Jurkat, Clone E6-1 (cell line): ENCODE results near the gene ERH. TPM values are rescaled to one million over a fixed set of nuclear protein-coding genes. Genes with fewer than 3 reads are reported as not detected.
"Not testable (repeated sequence)": the region's sequence is repeated elsewhere in the genome, so short reads cannot be mapped to it uniquely, and the experiment has no call there.

ENCODE experiments used
- DNase-seq: peaks from one replicate; pipeline ENCODE4 v3.0.0-alpha.2; 2011; ENCODE audit warnings: low read depth, low spot score
- H3K4me3 ChIP-seq: 2 replicates; pipeline ENCODE4 v1.5.1; 2011; ENCODE audit warnings: mild to moderate bottlenecking, low read length, control low read depth, moderate library complexity
- polyA plus RNA-seq: library from polyadenylated mRNA; unstranded; fragments of >200 nt; gene quantifications from one replicate; pipeline ENCODE4 v1.2.1, GENCODE V29; 2012; ENCODE audit warnings: missing spikeins; ENCODE audit not compliant: insufficient read length, insufficient read depth

Gene ERH
- polyA plus RNA-seq = 1,018 TPM

DNA sequence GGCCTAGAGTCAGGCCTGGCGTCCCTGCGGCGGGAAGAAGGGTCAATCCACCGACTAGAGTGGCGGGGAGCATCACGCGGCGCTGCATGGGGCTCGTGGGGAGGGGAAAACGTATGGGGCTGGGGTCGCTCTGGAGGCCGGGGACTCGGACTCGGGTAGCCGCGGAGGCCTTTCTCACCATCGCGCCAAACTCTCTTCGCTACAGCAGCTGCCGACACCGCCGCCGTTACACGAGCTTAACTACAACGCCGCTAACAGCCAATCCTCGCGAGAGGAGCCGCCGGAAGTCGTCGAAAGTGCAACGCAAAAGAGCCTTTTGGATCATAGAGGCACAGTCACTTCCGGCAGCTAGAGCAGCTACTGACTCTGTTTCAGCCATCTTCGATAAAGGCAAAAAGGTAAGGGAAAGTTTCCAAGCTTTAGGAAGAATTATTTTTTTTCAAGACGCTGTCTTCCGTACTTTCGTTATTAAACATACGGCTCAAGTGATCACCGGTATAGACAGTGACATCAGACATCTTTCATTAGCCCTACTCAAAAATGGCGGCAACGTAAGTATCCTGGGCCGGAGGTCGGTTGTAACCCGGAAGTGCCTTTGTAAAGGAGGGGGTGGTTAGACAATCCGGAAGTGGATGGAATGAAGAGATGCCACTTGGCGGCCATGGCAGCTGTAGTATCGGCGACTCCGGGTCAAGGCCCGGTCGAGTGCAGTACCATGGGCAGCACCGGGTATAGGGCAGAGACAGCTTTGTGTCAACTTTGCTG, at the start of gene ERH, which contains the start of gene SLC39A9:
TSS of gene ERH (minus strand) at position 247 of the 765 bp plus-strand sequence. CDS start at position 181, 66 bp downstream.
TSS of gene SLC39A9 (plus strand) at position 640 of the 765 bp plus-strand sequence. CDS start 678 bp downstream, outside the sequence.
- peak; percentile 97 for DNase-seq
- H3K4me3 ChIP-seq = peak within 1 kb of the TSS; percentile 75

DNA sequence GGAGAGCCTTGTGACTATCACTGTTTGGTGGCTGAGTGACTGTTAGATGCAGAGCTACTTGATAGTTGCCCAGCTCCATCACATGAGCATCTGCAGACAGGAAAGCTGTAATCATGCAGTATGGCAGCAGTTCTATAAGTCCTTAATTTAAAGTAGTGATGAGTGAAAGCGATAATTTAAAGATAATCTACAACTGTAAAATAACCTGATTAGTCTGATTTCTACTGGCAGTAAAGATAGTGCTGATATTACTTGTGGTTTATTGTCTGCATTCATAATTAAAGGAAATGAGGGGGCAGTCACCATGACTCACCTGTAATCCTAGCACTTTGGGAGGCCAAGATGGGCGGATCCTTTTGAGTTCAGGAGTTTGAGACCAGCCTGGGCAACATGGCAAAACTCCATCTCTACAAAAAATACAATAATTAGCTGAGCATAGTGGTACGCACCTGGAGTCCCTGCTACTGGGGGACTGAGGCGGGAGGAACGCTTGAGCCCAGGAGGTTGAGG, 45.3 kb upstream of the ERH start:
- no peak for DNase-seq
- H3K4me3 ChIP-seq = no peak overlapping the region

DNA sequence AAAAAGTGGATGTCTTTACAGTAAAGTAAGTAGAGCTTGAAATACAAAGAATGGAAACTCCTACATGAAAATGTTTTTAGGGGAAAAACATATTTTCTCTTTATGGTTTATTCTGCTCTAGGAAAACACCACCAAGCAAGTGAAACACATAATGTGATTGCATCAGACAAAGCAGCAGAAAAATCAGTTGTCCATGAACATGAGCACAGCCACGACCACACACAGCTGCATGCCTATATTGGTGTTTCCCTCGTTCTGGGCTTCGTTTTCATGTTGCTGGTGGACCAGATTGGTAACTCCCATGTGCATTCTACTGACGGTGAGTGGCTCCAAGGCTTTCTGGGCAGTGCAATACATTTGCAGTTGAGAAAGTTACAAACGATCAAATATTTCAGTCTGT, 43.8 kb upstream of the ERH start:
- DNase-seq = peak; percentile 9
- H3K4me3 ChIP-seq = no peak overlapping the region

DNA sequence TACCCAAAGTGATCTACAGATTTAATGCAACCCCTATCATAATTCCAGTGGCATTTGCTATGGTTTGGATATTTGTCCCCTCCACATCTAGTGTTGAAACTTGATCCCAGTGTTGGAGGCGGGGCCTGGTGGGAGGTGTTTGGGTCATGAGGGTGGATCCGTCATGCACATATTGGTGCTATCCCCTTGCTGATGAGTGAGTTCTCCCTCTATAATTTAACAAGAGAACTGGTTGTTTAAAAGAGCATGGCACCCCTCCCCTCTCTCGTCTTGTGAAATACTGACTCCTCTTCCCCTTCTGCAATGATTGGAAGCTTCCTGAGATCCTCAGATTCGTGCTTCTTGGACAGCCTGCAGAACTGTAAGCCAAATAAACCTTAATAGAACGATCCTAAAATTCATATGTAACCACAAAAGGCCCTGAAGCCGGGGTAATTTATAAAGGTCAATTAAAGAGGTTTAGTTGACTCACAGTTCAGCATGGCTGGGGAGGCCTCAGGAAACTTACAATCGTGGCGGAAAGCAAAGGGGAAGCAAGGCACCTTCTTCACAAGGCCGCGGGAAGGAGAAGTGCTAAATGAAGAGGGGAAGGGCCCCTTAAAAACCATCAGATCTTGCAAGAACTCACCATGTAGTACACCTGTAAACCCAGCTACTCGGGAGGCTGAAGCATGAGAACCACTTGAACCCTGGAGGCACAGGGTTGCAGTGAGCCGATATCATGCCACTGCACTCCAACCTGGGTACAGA, 41.6 kb upstream of the ERH start:
- no peak for DNase-seq
- H3K4me3 ChIP-seq = no peak overlapping the region

DNA sequence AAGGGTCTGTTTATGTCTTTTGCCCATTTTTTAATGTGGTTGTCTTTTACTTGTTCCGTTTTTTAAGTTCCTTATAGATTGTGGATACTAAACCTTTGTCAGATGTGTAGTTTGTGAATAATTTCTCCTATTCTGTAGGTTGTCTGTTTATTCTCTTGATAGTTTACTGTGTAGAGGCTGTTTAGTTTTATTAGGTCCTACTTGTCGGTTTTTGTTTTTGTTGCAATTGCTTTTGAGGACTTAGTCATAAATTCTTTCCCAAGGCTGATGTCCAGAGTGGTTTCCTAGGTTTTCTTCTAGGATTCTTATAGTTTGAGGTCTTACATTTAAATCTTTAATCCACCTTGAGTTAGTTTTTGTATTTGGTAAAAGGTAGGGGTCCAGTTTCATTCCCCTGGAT, 34.3 kb upstream of the ERH start:
- no peak for DNase-seq
- H3K4me3 ChIP-seq = no peak overlapping the region

DNA sequence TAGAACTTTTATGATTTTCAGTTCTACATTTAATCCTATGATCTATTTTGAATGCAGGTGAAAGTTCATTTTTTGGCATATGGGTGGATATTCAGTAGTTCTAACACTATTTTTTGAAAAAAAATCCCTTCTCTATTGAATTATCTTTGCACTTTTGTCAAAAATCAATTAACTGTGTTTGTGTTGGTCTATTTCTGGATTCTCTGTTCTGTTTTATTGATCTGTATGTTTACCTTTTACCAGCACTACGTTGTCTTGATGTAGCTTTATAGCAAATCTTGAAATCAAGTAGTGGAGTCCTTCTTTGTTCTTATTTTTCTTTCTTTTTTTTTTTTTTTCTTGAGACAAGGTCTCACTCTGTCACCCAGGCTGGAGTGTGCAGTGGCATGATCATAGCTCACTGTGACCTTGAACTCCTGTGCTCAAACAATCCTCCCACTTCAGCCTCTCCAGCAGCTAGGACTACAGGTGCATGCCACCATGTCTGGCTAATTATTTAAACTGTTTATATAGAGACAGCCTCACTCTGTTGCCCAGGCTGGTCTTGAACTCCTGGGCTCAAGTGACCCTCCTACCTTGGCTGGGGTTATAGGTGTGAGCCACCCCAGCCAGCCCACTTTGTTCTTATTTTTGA, 32.3 kb upstream of the ERH start:
- no peak for DNase-seq
- no peak overlapping the region for H3K4me3 ChIP-seq

DNA sequence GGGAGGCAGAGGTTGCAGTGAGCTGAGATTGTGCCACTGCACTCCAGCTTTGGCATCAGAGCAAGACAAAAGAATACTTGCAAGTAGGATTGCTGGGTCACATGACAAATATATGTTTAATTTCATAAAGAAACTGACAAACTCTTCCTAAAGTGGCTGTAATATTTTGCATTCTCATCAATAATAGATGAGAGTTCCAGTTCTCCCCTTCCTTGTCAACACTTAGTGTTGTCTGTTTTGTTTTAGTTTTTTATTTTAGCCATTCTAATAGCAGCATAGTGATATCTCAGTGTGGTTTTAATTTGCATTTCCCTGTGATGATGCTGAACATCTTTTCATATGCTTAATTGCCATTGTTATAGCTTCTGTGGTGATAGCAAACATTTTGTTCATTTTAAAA, 31.5 kb upstream of the ERH start:
- no peak for DNase-seq
- no peak overlapping the region for H3K4me3 ChIP-seq

DNA sequence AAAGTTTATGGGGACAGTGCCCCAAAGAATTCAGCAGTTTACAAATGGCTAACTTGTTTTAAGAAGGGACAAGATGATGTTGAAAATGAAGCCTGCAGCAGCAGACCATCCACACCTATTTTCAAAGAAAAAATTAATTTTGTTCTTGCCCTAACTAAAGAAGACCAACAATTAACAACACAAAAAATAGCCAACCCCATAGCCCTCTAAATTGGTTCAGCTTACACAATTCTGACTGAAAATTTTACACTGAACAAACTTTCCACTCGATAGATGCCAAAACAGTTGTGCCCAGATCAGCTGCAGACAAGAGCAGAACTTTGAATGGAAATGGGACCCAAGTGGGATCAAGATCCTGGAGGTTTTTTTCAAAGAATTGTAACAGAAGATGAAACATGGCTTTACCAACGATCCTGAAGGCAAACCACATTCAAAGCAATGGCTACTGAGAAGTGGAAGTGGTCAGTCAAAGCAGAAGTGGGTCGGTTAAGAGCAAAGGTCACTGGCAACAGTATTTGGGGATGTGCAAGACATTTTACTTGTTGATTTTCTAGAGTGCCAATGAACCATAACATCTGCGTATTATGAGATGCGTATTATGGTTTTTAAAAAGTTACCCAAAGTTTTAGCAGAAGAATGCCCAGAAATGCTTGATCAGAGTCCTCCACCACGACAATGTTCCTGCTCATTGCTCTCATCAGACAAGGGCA, 30.3 kb upstream of the ERH start:
- DNase-seq = no peak
- H3K4me3 ChIP-seq = no peak overlapping the region

DNA sequence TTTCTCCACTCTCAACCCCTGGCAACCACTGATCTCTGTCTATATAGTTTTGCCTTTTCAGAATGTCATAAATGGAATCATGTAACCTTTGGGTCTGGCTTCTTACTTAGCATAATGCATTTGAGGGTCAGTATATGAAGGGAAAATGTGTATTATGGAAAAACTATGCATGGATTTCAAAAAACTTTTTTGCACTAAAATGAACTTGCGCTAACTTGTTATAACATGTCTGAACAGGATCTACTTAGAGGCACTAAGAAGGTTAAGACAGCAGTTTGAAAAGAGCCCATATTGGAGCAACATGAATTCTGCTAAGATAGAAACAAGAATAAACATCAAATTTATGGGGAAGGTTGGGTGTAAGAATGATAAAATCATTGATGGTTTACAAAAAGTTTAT, 29.5 kb upstream of the ERH start:
- DNase-seq = no peak
- no peak overlapping the region for H3K4me3 ChIP-seq

DNA sequence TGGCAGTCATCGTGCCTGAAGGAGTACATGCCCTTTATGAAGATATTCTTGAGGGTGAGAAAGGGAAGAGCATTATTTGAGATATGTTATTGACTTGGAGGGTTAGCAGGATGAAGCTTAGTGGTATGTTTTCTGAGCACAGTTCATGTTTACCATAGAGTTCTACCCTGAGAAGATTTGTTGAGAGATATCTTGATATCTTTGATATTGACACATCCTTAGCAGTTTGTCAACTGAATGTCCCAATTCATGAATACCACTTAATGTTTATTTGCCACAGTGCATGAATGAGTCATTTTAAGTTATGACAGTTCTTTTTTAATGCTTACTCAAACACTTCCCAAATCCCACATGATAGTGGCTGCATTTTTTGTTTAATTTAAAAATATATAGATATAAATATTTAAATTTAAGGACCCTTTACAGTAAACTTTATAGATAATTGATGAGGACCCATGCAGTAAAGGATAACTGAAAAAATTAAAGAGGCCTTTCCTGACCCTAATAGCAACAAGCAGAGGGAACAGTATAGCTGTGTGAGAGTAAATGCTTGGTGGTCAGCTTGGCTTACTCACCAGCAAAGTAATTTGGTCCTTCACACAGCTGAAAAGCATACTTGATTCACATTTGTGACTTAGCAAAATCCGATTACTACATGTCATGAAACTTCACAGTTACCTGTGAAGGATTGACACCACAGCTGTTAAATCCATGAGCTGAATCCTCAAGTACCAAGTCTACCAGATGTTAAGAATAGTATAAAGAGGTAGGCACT, 26.2 kb upstream of the ERH start:
- no peak for DNase-seq
- H3K4me3 ChIP-seq = no peak overlapping the region

DNA sequence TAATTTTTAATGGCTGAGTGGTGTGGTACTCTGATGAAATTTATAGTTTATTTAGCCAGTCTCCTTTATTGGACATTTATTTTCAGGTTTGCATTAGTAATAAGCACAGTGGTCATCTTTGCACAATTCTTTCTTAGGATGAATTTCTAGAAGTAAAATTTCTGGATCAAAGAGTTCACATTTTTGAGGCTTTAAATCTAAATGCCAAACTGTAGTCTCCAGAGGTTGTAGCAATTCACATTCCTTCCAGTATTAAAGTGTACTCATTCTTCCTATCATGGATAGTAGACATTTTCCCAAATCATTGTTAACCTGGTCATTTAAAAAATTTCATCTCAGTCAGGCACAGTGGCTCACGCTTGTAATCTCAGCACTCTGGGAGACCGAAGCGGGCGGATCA, 25.2 kb upstream of the ERH start:
- DNase-seq = no peak

DNA sequence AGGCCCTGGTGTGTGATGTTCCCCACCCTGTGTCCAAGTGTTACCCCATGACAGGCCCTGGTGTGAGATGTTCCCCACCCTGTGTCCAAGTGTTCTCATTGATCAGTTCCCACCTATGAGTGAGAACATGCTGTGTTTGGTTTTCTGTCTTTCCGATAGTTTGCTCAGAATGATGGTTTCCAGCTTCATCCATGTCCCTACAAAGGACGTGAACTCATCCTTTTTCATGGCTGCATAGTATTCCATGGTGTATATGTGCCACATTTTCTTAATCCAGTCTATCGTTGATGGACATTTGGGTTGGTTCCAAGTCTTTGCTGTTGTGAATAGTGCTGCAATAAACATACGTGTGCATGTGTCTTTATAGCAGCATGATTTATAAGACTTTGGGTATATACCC, 18.0 kb upstream of the ERH start:
- not testable (repeated sequence) for H3K4me3 ChIP-seq, DNase-seq

More for the DNA sequence above, 25.2 kb upstream of the ERH start:
- no peak overlapping the region for H3K4me3 ChIP-seq

DNA sequence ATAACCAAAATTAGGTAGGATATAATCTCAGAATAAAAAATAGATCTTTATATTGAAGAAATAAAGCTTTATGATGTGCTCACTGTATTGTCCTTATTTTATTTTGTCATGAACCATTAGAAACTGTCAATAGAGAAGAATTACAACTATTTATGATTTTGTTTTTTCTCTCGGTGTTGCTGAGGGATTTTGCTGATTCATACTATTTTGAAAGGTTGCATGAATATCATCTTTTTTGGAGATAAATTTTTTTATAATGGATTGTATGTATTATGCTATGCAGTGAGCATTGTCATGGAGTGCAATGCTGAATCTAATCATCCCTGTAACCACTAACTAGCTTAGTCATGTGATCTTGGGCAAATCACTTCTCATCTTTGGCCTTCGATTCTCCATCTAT, 15.4 kb upstream of the ERH start:
- no peak for DNase-seq
- no peak overlapping the region for H3K4me3 ChIP-seq

DNA sequence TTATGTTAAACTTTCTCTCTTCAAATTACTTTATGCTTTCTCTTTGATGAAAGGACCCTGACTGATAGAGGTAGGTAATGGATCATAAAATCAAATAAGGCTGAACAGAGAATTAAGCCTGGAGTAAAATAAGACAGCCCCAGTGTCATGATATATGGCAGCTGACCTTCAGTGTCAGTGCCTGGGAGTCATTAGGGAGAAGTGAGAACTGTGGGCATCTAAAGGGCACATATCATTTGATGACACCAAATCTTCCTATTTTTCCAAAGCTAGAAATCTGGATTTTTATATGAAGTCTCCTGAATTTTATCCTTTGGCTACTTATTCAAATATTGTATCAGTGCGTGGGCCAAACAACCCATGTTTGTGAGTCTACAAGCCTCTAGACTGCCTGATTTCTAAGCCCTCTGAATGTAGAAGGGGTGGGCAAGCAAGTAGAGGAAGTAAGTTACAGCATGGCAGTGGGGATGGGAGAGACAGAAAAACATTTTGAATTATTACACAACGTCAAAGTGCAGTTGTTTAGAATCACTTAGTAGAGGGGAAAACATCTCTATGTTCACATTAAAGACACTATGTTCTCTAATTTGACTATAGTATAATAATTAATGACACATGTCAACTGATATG, 10.3 kb upstream of the ERH start:
- DNase-seq = no peak
- H3K4me3 ChIP-seq = no peak overlapping the region

DNA sequence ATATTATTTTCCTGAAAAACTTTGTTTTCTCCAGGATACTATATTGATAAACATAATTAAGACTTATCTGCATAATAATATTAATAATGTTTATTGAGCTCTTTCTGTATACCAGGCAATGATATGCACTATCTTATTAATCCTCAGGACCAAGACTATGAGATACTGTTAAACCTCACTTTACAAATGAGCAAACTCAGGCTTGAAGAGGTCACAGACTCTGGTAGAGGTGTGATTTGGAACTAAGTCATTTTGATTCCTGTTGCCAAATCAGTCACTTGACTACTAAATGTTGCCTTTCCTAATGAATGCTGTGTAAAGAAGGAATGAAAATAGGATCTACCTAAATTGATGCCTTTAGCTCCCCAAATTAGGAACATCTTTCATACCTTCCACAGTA, 7.7 kb upstream of the ERH start:
- H3K4me3 ChIP-seq = no peak overlapping the region
- no peak for DNase-seq

DNA sequence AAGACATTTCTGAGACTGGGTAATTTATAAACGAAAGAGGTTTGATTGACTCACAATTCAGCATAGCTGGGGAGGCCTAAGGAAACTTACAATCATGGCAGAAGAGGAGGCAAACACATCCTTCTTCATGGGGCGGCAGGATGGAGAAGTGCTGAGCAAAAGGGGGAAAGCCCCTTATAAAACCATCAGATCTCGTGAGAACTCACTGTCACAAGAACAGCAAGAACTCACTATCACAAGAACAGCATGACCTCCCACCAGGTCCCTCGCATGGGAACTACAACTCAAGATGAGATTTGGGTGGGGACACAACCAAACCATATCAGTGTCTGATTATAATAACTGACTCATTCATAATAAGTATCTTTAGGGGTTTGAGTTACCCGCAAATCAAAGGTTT, 6.8 kb upstream of the ERH start:
- no peak overlapping the region for H3K4me3 ChIP-seq
- DNase-seq = no peak

DNA sequence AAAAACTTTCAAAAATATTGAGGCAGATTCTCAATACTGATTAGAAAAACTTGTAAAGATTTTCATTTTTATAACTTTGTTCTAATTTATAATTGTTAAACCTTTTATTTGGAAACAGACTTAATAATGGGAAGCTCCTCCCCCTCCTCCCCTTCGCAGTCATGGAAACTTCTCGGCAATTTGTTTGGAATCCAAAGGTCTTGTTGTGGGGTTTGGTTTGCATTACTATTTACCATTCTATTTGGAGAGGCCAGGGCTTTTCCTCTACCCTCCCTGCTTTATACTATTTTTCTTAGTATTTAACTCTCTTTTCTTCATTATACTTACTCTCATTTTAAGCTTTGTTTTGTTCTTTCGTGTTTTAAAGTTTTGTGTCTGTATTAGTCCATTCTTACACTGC, 6.4 kb upstream of the ERH start:
- H3K4me3 ChIP-seq = no peak overlapping the region

DNA sequence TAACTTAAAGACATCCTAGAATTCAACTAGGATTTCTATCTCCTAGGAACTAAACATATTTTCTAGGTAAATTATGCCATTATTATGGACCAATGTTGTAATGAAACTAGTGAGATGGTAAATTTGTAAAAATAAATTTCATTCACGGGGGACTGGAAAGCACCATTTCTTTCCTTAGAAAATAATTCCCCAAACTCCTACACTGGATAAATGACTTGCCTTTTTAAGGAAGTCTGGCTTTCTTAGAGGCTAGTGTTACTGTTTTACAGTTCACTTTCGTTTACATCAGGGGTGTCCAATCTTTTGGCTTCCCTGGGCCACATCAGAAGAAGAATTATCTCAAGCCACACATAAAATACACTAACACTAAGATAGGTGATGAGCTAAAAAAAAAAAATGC, 3.7 kb upstream of the ERH start:
- no peak for DNase-seq
- H3K4me3 ChIP-seq = no peak overlapping the region

More for the DNA sequence above, 6.4 kb upstream of the ERH start:
- no peak for DNase-seq
